ENCODE measurements around the gene PMM2. TPM values are rescaled to one million over a fixed set of nuclear protein-coding genes. Genes with fewer than 3 reads are reported as not detected.

The PMM2 gene
- total and polyA plus RNA-seq, 2 experiments from 2014 or later = 28.4 to 31.3 TPM

DNA sequence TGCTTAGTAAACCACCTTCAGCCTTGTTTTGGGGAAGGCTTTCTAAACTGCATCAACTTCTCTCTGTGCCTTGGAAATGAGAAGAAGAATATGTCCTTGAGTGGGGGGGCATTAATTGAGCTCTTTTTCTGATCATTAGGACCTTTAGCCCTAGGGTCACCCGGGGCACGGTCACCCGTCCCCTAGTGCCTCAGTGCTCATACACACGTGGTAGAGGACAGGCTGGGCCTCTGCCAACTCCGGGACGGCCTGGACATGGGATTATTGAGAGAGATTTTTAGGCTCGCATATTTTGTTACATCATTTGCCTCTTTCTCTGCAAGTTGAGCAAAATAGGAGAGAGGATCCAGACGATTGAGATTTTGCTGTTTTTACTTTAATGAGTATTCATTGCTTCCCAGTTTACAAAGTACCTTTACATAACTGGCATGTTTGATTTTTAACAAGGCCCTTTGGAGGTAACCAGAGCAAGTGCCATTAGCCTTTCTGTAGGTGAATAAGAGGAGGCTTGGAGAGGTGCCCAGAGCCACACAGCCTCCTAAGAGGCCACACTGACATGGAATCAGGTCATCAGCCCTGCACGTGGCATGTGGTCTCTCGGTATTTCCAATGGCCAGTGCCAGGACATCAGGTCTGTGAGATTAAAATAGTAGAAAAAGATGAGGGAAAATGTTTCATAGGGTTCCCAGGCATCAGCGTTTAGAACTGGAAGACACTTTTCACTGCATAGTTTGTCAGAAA is 11.1 kb downstream of the PMM2 start:
- no peaks in the 10 kb centered on the region for H3K4me1 ChIP-seq (ENCODE audit: insufficient read depth)
- no peaks in the 10 kb centered on the region for H3K9me2 ChIP-seq (replicated peaks; ENCODE audit: insufficient read depth)
- H3K36me3 ChIP-seq (replicated peaks; ENCODE audit: insufficient read depth, low read depth) = no peaks in the 10 kb centered on the region
- no peaks in the 10 kb centered on the region for H3K27me3 ChIP-seq
- DNase-seq (ENCODE audit: low spot score) = no peak
- no peak overlapping the region for H3K4me3 ChIP-seq
- H3K9me3 ChIP-seq (ENCODE audit: low read depth) = no peaks in the 10 kb centered on the region
- no peak overlapping the region for H3K4me2 ChIP-seq
- 93% methylated on average over 11 of the region's 11 CpGs for WGBS (ENCODE audit: low lambda C conversion rate, missing lambda C conversion rate)
- peaks cover 5% of the 10 kb centered on the region for H4K20me1 ChIP-seq (ENCODE audit: insufficient read depth, poor library complexity, severe bottlenecking)
- TF ChIP-seq EZH2 (IDR thresholded peaks at IDR 0.05; ENCODE audit: borderline replicate concordance) = no peak
- TF ChIP-seq EZH2phosphoT487 (IDR thresholded peaks at IDR 0.05; ENCODE audit: low read depth, severe bottlenecking, unreplicated experiment) = no peak
- TF ChIP-seq CTCF (IDR thresholded peaks at IDR 0.05; ENCODE audit: poor library complexity) = no peak
- no peak overlapping the region for H2AFZ ChIP-seq
- peaks cover 21% of the 10 kb centered on the region for H3K79me2 ChIP-seq
- H3K27ac ChIP-seq = no peak overlapping the region

DNA sequence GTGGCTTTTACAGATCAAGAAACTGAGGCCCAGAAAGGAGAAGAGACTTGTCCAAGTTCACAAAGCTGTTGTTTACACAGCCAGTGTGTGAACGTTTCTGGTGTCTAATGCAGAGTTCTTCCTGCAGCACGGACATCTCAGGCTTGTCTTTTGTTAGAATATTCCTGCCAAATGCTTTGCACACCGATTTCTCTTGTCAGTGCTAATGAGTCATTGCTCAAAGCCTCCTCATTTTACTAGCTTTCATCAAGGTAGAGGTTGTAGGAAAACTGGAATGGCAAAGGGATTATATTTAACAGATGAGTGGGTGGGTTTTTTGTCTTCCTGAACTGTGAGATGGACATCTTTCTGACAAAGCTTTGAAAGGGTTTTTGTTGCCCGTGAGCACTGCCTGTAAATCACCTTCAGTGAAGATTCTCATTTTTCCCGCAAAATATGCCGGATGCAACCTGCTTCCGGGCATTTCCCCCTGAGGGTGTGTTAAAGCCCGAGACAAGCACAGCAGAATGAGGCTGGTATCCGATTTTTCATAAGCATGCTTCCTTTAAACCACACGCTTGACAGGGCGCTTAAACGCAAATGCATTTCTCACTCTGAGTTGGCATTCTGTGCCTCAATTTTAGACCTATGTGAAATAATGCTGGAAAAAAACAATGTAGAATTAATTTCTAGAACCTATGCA is 14.7 kb downstream of the PMM2 start:
- Histone ChIP-seq H3K27ac (no peak overlapping the region), H3K79me2 (peaks cover 4% of the 10 kb centered on the region), H3K4me3 (no peak overlapping the region), H3K9me3 (ENCODE audit: low read depth) (no peaks in the 10 kb centered on the region), H3K27me3 (no peaks in the 10 kb centered on the region), H3K4me1 (ENCODE audit: insufficient read depth) (no peaks in the 10 kb centered on the region), H4K20me1 (ENCODE audit: insufficient read depth, poor library complexity, severe bottlenecking) (peaks cover 5% of the 10 kb centered on the region), H2AFZ (no peak overlapping the region), H3K9me2 (replicated peaks; ENCODE audit: insufficient read depth) (no peaks in the 10 kb centered on the region), H3K36me3 (replicated peaks; ENCODE audit: insufficient read depth, low read depth) (no peaks in the 10 kb centered on the region), H3K4me2 (no peak overlapping the region)
- 75% methylated on average over 12 of the region's 12 CpGs for WGBS (ENCODE audit: low lambda C conversion rate, missing lambda C conversion rate)
- no peak for TF ChIP-seq EZH2 (IDR thresholded peaks at IDR 0.05; ENCODE audit: borderline replicate concordance)
- no peak for TF ChIP-seq CTCF (IDR thresholded peaks at IDR 0.05; ENCODE audit: poor library complexity)
- DNase-seq (ENCODE audit: low spot score) = no peak

DNA sequence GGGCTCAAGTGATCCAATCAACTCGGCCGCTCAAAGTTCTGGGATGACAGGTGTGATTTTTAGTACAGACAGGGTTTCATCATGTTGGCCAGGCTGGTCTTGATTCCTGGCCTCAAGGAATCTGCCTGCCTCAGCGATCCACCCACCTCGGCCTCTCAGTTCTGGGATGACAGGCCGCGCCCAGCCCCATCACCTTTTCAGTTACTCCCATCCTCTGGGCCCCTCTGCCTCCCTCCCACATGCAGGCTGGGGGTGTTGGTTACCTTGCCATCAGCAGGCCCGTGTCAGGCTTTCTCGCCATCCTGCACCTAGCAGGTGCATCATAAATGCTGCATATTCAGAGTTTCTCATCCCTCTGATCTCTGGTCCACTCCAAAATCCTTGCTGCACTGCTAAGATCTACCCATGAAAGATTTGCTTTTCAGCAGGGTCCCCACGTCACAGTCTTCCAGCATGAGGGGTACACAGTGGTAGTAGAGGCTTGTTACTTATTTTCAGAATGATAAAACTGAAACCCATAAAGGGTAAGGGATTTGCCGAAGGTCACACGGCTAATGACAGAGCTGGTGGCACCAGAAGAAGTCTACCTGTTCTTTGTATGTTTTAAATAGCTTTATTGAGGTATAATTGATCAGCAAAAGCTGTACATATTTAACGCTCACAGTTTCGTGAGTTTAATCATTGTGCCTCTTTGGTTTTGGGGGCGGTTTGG is 16.6 kb downstream of the PMM2 start:
- no peaks in the 10 kb centered on the region for H3K36me3 ChIP-seq (replicated peaks; ENCODE audit: insufficient read depth, low read depth)
- H3K4me3 ChIP-seq = no peak overlapping the region

More for the DNA sequence above, 16.6 kb downstream of the PMM2 start:
- DNase-seq (ENCODE audit: low spot score) = no peak
- Histone ChIP-seq H3K4me2 (no peak overlapping the region), H4K20me1 (ENCODE audit: insufficient read depth, poor library complexity, severe bottlenecking) (no peaks in the 10 kb centered on the region), H3K4me1 (ENCODE audit: insufficient read depth) (no peaks in the 10 kb centered on the region), H3K27ac (no peak overlapping the region), H3K27me3 (no peaks in the 10 kb centered on the region), H3K9me2 (replicated peaks; ENCODE audit: insufficient read depth) (no peaks in the 10 kb centered on the region), H3K79me2 (peaks cover 3% of the 10 kb centered on the region), H2AFZ (no peak overlapping the region), H3K9me3 (ENCODE audit: low read depth) (no peaks in the 10 kb centered on the region)
- WGBS (ENCODE audit: low lambda C conversion rate, missing lambda C conversion rate) = 90% methylated on average over 14 of the region's 14 CpGs
- TF ChIP-seq EZH2 (IDR thresholded peaks at IDR 0.05; ENCODE audit: borderline replicate concordance) (no peak), CTCF (IDR thresholded peaks at IDR 0.05; ENCODE audit: poor library complexity) (no peak), EZH2phosphoT487 (IDR thresholded peaks at IDR 0.05; ENCODE audit: low read depth, severe bottlenecking, unreplicated experiment) (no peak)

All from hepatocyte (in vitro differentiated cells).